ENCODE measurements around the gene LTC4S.
"Not testable (repeated sequence)": the region's sequence is repeated elsewhere in the genome, so short reads cannot be mapped to it uniquely, and the experiment has no call there.

LTC4S gene

DNA sequence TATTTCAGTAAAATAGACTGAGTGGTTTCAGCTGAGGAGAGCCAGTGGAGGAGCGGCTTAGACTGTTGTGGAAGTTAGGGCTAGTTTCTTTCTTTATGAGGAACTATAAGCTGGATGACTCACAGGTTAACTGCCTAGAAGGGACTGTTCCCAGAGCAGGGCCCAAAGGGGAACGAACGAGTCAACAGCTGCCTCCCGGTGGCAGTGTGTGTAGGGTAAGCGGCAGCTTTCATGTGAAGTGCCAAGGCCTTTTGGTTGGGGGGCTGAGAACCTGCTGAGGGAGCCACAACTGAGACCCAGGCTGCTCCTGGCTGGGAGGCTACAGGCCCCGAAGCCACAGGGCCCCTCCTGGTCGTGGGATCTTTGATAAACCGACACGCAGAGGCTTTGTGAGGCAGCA, 33.9 kb downstream of the LTC4S start:
- DNase-seq = peak; percentile 63 to 67

DNA sequence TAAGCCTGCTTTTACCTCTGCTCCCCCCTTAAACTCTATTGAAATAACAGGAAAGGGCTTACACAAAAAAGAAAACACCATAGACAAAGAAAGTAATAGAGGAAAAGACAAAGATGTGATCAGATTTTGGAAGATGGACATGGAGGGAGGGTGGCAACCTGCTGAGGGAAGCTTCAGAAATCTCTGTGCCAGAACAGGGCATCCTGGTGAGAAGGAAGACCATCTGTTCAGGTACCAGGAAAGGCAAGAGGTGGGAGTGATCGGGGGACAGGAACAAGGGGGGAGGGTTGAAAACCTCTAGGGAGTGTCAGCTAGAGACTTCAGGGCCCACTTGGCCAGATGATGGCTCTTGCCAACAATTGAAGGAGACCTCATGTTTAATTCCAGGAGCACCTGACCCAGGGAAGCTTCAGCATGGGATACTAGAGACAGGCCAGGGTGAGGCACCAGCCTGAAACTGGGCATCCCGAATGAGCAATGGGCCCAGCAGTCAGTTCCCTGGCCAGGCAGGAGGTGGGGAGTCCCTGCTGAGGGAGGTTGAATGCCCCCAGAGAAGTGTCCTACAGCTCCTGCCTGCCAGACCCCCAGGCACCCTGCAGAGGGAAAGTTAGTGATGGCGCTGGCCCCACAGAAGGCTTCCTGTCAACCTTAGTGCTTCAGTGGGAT, 35.1 kb downstream of the LTC4S start:
- no peak for DNase-seq

DNA sequence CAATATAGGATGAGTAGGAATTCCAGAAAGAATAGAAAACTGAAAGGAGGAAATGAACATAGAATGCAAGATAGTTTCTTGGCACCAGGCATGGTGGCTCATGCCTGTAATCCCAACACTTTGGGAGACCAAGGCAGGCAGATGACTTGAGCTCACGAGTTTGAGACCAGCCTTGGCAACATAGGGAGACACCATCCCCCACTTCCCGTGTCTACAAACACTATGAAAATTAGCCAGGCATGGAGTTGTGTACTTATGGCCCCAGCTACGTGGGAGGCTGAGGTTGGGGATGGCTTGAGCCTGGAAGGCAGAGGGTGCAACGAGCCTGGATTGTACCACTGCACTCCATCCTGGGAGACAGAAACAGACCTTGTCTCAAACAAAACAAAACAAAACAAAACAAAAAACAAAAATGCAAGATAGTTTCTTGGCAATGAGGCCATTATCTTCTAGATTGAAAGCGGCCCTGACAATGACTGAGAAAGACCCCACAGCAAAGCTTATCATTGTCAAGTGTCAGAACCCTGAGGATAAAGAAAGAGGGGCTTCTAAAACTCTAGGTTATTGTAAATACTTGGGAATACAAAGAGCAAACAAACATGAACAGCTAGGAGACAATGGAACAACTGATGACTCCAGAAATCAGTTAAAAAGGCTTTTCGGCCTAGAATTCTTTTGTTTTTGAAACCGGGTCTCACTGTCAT, 36.1 kb downstream of the LTC4S start:
- DNase-seq = no peak

DNA sequence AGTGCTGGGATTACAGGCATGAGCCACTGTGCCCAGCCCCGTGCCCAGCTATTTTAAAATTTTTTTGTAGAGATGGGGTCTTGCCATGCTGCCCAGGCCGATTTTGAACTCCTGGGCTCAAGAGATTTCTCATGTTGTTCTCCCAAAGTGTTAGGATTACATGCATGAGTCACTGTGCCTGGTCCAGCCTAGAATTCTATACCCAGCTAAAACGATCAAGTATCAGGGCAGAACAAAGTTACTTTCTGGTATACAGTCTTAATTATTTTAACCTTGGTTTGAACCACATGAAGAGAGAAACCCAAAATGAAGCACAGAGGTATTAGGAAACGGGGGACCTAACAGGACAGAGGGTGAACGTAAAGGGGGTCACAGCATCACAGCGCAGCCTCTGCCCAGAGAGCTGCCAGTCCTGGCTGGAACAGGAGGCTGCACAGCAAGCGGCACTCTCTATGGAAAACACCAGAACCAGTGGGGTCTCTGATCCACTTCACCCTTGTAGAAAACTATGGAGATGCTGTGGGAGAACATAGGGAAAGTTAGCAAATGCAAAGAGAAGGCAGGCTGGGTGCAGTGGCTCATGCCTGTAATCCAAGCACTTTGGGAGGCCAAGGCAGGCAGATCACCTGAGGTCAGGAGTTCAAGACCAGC, 37.2 kb downstream of the LTC4S start:
- no peak for DNase-seq

DNA sequence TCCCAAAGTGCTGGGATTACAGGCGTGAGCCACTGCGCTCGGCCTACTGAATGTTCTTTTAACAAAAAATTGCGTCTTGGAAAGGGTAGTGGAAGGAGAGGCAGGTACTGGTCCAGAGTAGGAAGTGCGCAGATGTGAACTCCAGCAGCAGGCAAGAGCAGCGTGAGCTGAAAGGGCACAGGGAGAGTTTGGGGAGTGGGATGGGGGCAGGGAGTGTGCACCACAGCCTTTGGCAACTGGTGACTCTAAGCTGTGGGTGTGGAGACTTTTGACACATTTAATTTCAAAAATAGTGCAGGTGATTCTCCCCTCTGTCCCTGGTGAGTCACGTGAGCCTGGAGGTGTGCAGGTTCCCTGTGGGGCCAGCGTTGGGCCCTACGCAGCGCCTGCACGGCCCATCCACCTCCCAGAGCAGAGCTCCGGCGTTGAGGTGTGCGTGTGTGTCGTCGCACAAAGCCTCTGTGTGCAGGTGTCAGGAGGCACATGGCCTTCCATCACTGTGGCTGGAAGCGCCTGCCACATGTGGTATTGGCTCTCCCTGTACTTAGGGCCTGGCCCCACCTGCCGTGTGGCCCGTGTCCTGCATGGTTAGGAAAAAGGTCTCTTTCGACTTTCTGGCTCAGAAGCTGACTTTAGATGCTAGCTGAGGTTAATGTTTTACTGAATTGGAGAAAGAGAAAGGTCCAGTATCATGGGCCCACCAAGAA, 38.4 kb downstream of the LTC4S start:
- no peak for DNase-seq

DNA sequence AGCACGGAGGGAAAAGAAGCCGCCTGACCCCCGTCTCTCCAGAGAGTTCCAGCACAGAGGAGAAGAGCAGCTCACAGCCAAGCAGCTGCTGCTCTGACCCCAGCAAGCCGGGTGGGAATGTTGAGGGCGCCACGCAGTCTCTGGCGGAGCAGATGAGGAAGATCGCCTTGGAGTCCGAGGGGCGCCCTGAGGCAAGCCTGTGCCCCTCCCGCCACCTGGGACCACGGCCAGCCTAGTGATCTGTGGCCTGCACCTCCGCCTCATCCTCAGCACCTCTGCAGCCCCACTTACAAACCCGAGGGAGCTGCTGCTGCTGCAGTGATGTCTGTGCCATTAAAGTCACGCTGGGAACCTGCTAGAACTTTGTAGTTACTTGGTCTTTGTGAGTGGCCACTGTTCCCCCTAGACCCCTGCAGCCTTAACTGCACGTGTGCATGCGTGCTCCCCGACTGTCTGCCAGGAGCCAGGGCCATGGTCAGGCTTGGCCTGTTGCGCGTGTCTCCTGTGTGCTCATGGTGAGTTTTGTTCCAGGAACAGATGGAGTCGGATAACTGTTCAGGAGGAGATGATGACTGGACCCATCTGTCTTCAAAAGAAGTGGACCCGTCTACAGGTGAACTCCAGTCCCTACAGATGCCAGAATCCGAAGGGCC, 39.4 kb downstream of the LTC4S start:
- no peak for DNase-seq

DNA sequence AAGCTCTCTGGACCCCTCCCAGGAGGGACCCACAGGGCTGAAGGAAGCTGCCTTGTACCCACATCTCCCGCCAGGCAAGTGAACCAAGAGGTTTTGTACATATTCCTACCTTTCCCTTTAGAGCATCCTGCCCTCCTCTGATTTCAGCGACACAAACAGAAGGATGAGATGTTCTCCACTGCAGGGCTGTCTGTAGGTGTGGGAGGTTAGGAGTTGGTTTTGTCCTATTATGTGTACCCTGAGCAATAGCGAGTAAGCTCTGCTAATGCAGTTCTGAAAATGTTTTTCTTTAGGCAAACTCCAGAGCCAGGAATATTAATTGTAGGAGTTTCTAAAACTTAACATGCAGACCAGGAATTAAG, 39.9 kb downstream of the LTC4S start:
- no peak for DNase-seq

DNA sequence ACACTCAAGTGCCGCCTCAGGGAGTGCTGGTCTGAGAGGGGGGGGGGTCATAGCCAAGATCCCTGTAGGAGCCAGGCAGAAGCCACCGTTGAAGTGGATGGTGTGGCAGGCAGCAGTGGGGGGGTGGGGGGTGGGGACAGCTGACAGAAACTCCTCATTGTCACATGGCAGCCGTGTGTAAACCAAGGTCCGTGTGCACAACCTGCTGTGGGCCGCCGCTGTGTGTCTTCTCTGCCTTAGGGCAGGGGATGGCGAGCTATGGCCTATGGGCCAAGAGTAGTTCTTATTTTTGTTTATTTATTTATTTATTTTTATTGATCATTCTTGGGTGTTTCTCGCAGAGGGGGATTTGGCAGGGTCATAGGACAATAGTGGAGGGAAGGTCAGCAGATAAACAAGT, 40.3 kb downstream of the LTC4S start:
- DNase-seq = no peak

DNA sequence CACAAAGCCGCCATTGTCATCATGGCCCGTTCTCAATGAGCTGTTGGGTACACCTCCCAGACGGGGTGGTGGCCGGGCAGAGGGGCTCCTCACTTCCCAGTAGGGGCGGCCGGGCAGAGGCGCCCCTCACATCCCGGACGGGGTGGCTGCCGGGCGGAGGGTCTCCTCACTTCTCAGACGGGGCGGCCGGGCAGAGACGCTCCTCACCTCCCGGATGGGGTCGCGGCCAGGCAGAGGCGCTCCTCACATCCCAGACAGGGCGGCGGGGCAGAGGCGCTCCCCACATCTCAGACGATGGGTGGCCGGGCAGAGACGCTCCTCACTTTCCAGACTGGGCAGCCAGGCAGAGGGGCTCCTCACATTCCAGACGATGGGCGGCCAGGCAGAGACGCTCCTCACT, 41.1 kb downstream of the LTC4S start:
- not testable (repeated sequence) for DNase-seq

DNA sequence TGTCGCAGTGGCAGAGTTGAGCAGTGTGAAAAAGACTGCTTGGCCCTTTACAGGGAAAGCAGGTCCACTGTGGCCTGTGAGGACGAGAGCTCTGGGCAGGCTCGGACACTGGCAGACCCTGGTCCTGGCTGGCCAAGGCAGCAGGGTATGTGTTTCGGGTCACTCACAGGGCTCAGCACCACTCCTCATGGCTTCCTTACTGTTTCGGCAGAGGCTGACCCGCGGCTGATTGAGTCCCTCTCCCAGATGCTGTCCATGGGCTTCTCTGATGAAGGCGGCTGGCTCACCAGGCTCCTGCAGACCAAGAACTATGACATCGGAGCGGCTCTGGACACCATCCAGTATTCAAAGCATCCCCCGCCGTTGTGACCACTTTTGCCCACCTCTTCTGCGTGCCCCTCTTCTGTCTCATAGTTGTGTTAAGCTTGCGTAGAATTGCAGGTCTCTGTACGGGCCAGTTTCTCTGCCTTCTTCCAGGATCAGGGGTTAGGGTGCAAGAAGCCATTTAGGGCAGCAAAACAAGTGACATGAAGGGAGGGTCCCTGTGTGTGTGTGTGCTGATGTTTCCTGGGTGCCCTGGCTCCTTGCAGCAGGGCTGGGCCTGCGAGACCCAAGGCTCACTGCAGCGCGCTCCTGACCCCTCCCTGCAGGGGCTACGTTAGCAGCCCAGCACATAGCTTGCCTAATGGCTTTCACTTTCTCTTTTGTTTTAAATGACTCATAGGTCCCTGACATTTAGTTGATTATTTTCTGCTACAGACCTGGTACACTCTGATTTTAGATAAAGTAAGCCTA, 42.6 kb downstream of the LTC4S start:
- DNase-seq = peak; percentile 45 to 60

DNA sequence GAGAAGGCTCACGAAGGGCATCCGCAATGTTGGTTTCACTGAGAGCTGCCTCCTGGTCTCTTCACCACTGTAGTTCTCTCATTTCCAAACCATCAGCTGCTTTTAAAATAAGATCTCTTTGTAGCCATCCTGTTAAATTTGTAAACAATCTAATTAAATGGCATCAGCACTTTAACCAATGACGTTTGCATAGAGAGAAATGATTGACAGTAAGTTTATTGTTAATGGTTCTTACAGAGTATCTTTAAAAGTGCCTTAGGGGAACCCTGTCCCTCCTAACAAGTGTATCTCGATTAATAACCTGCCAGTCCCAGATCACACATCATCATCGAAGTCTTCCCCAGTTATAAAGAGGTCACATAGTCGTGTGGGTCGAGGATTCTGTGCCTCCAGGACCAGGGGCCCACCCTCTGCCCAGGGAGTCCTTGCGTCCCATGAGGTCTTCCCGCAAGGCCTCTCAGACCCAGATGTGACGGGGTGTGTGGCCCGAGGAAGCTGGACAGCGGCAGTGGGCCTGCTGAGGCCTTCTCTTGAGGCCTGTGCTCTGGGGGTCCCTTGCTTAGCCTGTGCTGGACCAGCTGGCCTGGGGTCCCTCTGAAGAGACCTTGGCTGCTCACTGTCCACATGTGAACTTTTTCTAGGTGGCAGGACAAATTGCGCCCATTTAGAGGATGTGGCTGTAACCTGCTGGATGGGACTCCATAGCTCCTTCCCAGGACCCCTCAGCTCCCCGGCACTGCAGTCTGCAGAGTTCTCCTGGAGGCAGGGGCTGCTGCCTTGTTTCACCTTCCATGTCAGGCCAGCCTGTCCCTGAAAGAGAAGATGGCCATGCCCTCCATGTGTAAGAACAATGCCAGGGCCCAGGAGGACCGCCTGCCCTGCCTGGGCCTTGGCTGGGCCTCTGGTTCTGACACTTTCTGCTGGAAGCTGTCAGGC, 43.6 kb downstream of the LTC4S start:
- DNase-seq = no peak

DNA sequence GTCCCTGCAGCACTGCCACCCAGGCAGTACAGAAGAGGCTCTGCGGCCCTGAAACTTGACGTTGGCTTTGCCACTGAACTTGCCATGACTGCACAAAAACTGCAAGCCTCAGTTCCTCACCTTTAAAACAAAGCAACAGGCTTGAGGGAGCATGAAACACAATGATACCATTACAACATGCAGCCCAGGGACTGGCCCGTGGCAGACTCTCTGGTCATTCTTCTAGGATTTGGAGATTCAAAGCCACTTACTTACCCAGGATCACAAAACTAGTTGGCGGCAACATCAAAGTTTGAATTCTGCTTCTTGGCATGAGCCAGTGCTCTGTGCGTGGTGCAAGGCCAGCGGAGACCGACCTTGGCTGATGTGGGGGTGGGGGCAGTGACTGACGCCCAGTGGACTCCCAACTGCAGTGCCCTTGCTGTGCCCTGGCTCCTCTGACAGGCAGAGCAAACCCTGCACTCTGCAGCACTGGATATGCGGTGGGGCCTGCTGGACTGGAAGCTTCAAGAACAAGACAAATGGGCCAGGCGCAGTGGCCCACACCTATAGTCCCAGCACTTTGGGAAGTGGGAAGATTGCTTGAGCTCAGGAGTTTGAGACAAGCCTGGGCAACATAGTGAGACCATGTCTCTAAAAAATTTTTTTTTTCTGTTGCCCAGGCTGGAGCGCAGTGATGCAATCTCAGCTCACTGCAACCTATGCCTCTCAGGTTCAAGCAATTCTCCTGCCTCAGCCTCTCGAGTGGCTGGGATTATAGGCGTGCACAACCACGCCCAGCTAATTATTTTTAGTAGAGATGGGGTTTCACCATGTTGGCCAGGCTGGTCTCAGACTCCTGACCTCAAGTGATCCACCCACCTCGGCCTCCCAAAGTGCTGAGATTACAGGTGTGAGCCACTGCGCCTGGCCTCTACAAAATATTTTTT, 45.8 kb downstream of the LTC4S start:
- no peak for DNase-seq

DNA sequence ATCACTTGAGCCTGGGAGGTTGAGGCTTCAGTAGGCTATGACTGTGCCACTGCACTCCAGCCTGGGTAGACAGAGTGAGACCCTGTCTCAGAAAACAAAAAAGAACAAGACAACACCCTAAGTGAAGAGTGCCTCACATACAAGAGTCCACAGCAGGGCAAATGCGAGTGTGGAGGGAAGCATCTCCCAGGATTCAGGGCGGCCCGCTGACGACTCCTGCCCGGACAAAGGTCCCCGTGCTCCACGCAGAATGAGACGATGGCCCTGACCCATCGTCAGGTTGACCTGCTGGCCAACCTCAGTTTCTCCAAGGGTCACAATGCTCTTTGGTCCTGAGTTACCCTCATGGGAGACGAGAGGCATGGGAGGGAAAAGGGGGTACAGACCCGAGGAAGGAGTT, 46.5 kb downstream of the LTC4S start:
- no peak for DNase-seq

DNA sequence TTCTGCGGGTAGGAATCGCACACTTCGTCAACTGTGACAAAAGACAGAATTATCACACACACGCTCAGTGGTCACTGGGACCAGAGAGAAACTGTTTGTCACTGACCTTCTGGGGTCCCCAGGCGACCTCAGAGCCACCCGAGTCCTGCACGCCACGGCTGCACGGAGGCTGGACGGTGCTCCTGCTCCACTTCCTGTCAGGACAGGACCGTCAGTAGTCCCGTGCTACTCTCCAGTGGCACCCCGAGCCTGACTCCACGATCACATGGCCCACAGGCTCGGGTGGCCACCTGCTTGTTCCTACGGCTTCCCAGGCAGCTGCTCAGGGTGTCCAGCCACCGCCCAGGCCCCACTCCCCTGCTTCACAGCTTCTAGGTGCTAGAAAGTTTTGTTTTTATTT, 47.0 kb downstream of the LTC4S start:
- DNase-seq = no peak

DNA sequence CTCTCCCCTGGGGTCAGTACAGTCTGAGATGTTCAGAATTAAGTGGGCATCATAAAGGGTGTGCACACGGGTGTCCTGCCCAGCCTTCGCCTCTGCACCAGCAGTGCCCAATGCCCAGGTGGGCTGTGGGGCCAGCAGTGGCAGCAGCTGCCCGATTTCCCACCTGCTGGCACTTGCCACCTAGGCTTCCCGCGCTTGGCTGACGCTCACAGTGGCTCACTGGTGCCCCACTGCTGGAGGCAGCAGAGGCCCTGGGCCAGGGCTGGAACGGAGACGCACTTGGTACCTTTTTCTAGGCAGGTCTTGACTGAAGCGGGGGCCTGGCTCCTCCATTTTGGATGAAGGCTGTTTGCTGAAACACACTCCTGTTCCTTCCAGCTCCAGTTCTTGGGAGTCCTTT, 47.8 kb downstream of the LTC4S start:
- DNase-seq = no peak
